Progenitor cell of endocrine pancreas (in vitro differentiated cells): ENCODE measurements around the gene PSMG4. TPM values are rescaled to one million over a fixed set of nuclear protein-coding genes. Genes with fewer than 3 reads are reported as not detected.

Experiments
- DNase-seq: peaks from one replicate; pipeline ENCODE4 v3.0.0; 2021; ENCODE audit warnings: low spot score; ENCODE audit not compliant: unreplicated experiment
- H3K27ac Mint-ChIP-seq: 2 replicates; pipeline ENCODE4 v1.8.0; 2021; ENCODE audit warnings: mild to moderate bottlenecking, moderate library complexity, mixed read lengths
- H3K27me3 Mint-ChIP-seq: 2 replicates; pipeline ENCODE4 v1.8.0; 2021; ENCODE audit warnings: mixed read lengths
- H3K36me3 Mint-ChIP-seq: 2 replicates; pipeline ENCODE4 v1.8.0; 2022; ENCODE audit warnings: mixed read lengths; ENCODE audit not compliant: insufficient read depth
- H3K4me1 Mint-ChIP-seq: 2 replicates; pipeline ENCODE4 v1.8.0; 2021; ENCODE audit warnings: low read depth, mixed read lengths
- H3K4me3 Mint-ChIP-seq: 2 replicates; pipeline ENCODE4 v1.8.0; 2021; ENCODE audit warnings: low read depth, mild to moderate bottlenecking, moderate library complexity, mixed read lengths
- H3K9me3 Mint-ChIP-seq: 2 replicates; pipeline ENCODE4 v1.8.0; 2021; ENCODE audit warnings: low read depth, mixed read lengths
- total RNA-seq: library from RNA; stranded (reverse); gene quantifications from 2 replicates; pipeline ENCODE4 v1.2.1, GENCODE V29; 2021
- TF ChIP-seq, protein P1 (sequence below): fragments of 200-600 bp; sonication (generic); IDR thresholded peaks from one replicate; pipeline ENCODE4 v1.5.0; 2021; ENCODE audit warnings: antibody characterized with exemption, mild to moderate bottlenecking; ENCODE audit not compliant: unreplicated experiment

Gene PSMG4
- total RNA-seq, 1 donor from 2014 or later = 17.7 TPM

DNA sequence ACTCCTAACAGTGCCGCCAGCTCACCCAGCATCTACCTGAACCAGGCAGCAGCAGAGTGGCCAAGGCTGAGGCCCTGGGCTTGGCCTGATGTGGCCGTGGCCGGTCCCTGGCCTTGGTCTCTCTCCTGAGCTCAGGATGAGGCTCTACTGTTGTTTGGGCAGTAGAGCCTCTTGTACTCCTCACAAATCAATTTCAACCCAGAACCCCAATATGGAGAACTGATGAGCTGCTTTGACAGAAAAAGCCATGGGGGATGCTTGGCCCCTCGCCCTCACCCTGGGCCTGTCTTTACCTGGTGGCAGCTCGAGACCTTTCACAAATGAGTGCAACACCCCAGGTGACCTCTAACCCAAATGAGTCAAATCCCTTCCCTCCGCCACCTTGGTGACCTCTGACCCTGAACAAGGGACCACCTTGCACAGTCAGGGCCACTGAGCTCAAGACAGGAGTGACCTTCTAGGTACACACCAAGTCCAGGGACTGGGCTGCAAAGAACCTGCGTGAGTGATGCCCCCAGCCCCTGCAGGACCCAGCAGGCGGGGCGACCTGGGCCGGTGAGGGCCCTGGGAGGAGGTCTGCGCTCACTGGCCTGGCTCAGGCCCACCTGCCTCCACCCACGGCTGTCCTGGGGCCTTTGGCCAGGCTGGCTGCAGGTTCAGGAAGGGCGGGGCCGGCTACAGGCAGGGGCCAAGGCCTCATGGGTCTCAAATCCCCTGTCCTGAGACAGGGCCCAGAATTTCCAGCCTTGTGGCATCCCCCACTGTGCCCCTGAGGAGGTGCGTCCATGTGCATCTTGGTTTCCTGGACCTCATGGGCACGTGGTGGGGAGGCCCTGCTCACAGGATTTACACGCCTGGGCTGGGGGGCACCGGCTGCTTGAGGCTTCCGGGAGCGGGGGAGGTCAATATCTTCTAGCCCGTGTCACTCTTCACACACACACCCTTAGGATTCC, 30.2 kb downstream of the PSMG4 start:
- H3K9me3 Mint-ChIP-seq = no peaks in the 10 kb centered on the region
- H3K27me3 Mint-ChIP-seq = no peaks in the 10 kb centered on the region
- peaks cover 8% of the 10 kb centered on the region for H3K36me3 Mint-ChIP-seq
- no peak overlapping the region for H3K27ac Mint-ChIP-seq
- TF ChIP-seq, protein P1, sequence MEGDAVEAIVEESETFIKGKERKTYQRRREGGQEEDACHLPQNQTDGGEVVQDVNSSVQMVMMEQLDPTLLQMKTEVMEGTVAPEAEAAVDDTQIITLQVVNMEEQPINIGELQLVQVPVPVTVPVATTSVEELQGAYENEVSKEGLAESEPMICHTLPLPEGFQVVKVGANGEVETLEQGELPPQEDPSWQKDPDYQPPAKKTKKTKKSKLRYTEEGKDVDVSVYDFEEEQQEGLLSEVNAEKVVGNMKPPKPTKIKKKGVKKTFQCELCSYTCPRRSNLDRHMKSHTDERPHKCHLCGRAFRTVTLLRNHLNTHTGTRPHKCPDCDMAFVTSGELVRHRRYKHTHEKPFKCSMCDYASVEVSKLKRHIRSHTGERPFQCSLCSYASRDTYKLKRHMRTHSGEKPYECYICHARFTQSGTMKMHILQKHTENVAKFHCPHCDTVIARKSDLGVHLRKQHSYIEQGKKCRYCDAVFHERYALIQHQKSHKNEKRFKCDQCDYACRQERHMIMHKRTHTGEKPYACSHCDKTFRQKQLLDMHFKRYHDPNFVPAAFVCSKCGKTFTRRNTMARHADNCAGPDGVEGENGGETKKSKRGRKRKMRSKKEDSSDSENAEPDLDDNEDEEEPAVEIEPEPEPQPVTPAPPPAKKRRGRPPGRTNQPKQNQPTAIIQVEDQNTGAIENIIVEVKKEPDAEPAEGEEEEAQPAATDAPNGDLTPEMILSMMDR = no peak
- H3K4me1 Mint-ChIP-seq = no peaks in the 10 kb centered on the region
- no peak overlapping the region for H3K4me3 Mint-ChIP-seq
- no peak for DNase-seq

DNA sequence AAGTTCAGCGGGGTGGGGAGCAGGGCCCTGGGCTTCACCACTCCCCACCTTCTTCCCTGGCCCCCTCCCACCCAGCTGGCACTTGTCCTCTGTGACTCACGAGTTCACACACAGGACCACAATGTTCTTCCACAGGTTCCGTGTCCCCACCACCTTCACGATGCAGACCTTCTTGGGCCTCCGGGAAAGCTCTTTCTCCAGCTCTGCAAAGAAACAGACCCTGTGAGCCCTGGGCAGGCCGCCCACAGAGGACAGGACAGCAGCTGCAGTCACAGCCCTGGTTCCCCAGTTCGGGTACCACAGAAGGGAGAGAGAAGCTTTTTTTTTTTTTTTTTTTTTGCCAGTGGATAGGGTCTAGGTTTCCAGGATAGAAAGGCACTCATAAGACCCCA, 30.9 kb downstream of the PSMG4 start:
- Mint-ChIP-seq H3K4me3 (no peak overlapping the region), H3K9me3 (no peaks in the 10 kb centered on the region), H3K27me3 (no peaks in the 10 kb centered on the region), H3K4me1 (no peaks in the 10 kb centered on the region), H3K27ac (no peak overlapping the region), H3K36me3 (peaks cover 6% of the 10 kb centered on the region)
- no peak for DNase-seq
- TF ChIP-seq, protein P1 = no peak

GRCh38 chr6:3290149-3290930, 31.6 kb downstream of the PSMG4 start:
- DNase-seq = no peak
- Mint-ChIP-seq H3K27ac (no peak overlapping the region), H3K27me3 (no peaks in the 10 kb centered on the region), H3K36me3 (peaks cover 6% of the 10 kb centered on the region), H3K4me1 (no peaks in the 10 kb centered on the region), H3K4me3 (no peak overlapping the region), H3K9me3 (no peaks in the 10 kb centered on the region)
- TF ChIP-seq, protein P1 = no peak

DNA sequence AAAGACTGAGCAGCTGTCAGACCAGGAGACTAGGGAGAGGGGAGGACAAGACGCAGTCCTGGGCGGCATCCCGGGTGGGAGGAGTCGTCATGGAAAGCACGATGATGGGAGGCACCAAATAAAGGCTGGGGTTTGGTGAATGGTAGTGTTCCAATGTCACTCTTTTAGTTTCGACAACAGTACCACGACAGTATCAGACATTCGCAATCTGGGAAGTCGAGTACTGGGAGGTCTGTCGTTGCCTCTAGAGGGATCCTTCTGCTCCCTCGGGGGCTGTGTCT, 32.1 kb downstream of the PSMG4 start:
- Mint-ChIP-seq H3K27me3 (no peaks in the 10 kb centered on the region), H3K36me3 (peaks cover 5% of the 10 kb centered on the region), H3K9me3 (no peaks in the 10 kb centered on the region), H3K27ac (no peak overlapping the region), H3K4me1 (no peaks in the 10 kb centered on the region), H3K4me3 (no peak overlapping the region)
- TF ChIP-seq, protein P1 = no peak
- DNase-seq = no peak

DNA sequence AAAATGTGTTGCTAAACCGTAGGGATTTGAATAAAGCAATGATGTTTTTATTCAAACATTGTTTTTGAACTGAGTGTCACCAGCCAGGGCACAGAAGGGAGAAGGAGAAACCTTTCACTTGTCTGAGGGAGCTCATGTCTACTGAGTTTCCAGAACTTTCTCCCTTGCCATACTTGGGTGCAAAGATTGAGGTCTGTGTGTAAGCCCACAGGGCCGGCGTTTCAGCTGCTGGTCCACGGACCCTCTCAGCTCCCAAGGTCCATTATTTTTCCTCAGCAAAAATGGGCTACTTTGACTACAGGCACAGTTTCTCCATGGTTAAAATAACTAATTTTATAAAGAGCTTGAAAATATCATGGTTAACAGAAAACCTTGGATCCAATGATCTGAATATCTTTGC, 32.6 kb downstream of the PSMG4 start:
- H3K27ac Mint-ChIP-seq = no peak overlapping the region

More for the DNA sequence above, 32.6 kb downstream of the PSMG4 start:
- no peak for DNase-seq
- no peaks in the 10 kb centered on the region for H3K27me3 Mint-ChIP-seq
- H3K4me1 Mint-ChIP-seq = no peaks in the 10 kb centered on the region
- H3K9me3 Mint-ChIP-seq = no peaks in the 10 kb centered on the region
- H3K4me3 Mint-ChIP-seq = no peak overlapping the region
- peaks cover 5% of the 10 kb centered on the region for H3K36me3 Mint-ChIP-seq
- TF ChIP-seq, protein P1 = no peak
